Neuronal stem cell (in vitro differentiated cells): ENCODE results near the gene TRIM3.

Source experiments
- DNase-seq: peaks from one replicate; pipeline ENCODE4 v3.0.0-alpha.2; 2013; ENCODE audit warnings: low spot score
- H2AFZ ChIP-seq: one replicate; pipeline ENCODE4 v1.6.1; 2013; ENCODE audit warnings: mild to moderate bottlenecking, low read length, inconsistent platforms
- H2AK5ac ChIP-seq: 2 replicates; pipeline ENCODE4 v1.6.1; 2013; ENCODE audit warnings: low read depth, mild to moderate bottlenecking, inconsistent platforms, low read length, moderate library complexity, mixed read lengths
- H2BK120ac ChIP-seq: 2 replicates; pipeline ENCODE4 v1.6.1; 2013; ENCODE audit warnings: low read depth, mild to moderate bottlenecking, inconsistent platforms, low read length, moderate library complexity, mixed read lengths
- H2BK12ac ChIP-seq: one replicate; pipeline ENCODE4 v1.6.1; 2013; ENCODE audit warnings: low read length, inconsistent platforms
- H2BK15ac ChIP-seq: 2 replicates; pipeline ENCODE4 v1.6.1; 2013; ENCODE audit warnings: mild to moderate bottlenecking, low read length, inconsistent platforms, mixed read lengths
- H2BK5ac ChIP-seq: one replicate; pipeline ENCODE4 v1.6.1; 2013; ENCODE audit warnings: inconsistent platforms, mild to moderate bottlenecking, low read length, moderate library complexity
- H3K14ac ChIP-seq: one replicate; pipeline ENCODE4 v1.6.1; 2013; ENCODE audit warnings: low read length, inconsistent platforms
- H3K18ac ChIP-seq: 2 replicates; pipeline ENCODE4 v1.6.1; 2013; ENCODE audit warnings: low read length, inconsistent platforms
- H3K23ac ChIP-seq: 2 replicates; pipeline ENCODE4 v1.6.1; 2013; ENCODE audit warnings: low read depth, mild to moderate bottlenecking, mixed read lengths, low read length, inconsistent platforms; ENCODE audit not compliant: poor library complexity
- H3K27ac ChIP-seq: replicated peaks from 3 replicates; pipeline ENCODE4 v1.5.1; 2013; ENCODE audit warnings: low read length, inconsistent platforms
- H3K27me3 ChIP-seq, 3 experiments: 2 replicates each; pipeline ENCODE4 v1.6.1; 2013; ENCODE audit warnings: low read length in 3 of 3, mild to moderate bottlenecking in 2 of 3, inconsistent platforms in 1 of 3, low read depth in 1 of 3, mixed read lengths in 1 of 3, moderate library complexity in 1 of 3; ENCODE audit not compliant: control insufficient read depth in 3 of 3, insufficient read depth in 3 of 3
- H3K36me3 ChIP-seq, 2 donors: replicated peaks in 1 of 2; 2 replicates each; pipeline ENCODE4 v1.6.1; 2013; ENCODE audit warnings: low read length in 2 of 2; ENCODE audit not compliant: control insufficient read depth in 2 of 2, insufficient read depth in 2 of 2
- H3K4ac ChIP-seq: 2 replicates; pipeline ENCODE4 v1.6.1; 2013; ENCODE audit warnings: inconsistent platforms, mild to moderate bottlenecking, low read length, moderate library complexity
- H3K4me1 ChIP-seq, 2 donors: 1 replicate in 1 of 2; 2 replicates in 1 of 2; pipeline ENCODE4 v1.6.1; 2013; ENCODE audit warnings: low read length in 2 of 2, low read depth in 1 of 2; ENCODE audit not compliant: control insufficient read depth in 2 of 2, insufficient read depth in 1 of 2
- H3K4me2 ChIP-seq: one replicate; pipeline ENCODE4 v1.6.1; 2013; ENCODE audit warnings: mild to moderate bottlenecking, low read length, inconsistent platforms; ENCODE audit not compliant: insufficient read depth, poor library complexity, severe bottlenecking
- H3K4me3 ChIP-seq, 2 donors: 2 replicates each; pipeline ENCODE4 v1.5.1; 2013; ENCODE audit warnings: low read length in 2 of 2, mild to moderate bottlenecking in 2 of 2, inconsistent platforms in 1 of 2, moderate library complexity in 1 of 2
- H3K79me1 ChIP-seq: one replicate; pipeline ENCODE4 v1.6.1; 2013; ENCODE audit warnings: low read depth, mild to moderate bottlenecking, inconsistent platforms, low read length, moderate library complexity
- H3K9ac ChIP-seq: one replicate; pipeline ENCODE4 v1.6.1; 2013; ENCODE audit warnings: mild to moderate bottlenecking, low read depth, low read length, inconsistent platforms; ENCODE audit not compliant: poor library complexity
- H3K9me3 ChIP-seq, 2 donors: replicated peaks in 1 of 2; 2 replicates each; pipeline versions ENCODE3 to v1.6.1; 2013; ENCODE audit warnings: low read length in 2 of 2, mild to moderate bottlenecking in 2 of 2, inconsistent platforms in 1 of 2, low read depth in 1 of 2, mixed read lengths in 1 of 2, moderate library complexity in 1 of 2; ENCODE audit not compliant: control insufficient read depth in 2 of 2, insufficient read depth in 1 of 2
- H4K8ac ChIP-seq: one replicate; pipeline ENCODE4 v1.6.1; 2013; ENCODE audit warnings: low read depth, mild to moderate bottlenecking, inconsistent platforms, low read length, moderate library complexity
- H4K91ac ChIP-seq: one replicate; pipeline ENCODE4 v1.6.1; 2013; ENCODE audit warnings: low read length, low read depth, mild to moderate bottlenecking, inconsistent platforms; ENCODE audit not compliant: poor library complexity
- WGBS, 2 donors: extraction: QIAGEN DNeasy Blood & Tissue Kit; methylation state at CpG; one replicate each; pipeline ENCODE4 v1.1.7; 2013; ENCODE audit warnings: missing lambda C conversion rate in 2 of 2, mixed read lengths in 1 of 2; ENCODE audit not compliant: insufficient read length in 2 of 2, insufficient replicate concordance in 1 of 2; ENCODE audit errors: extremely low coverage in 2 of 2; 5-methylcytosine and 5-hydroxymethylcytosine counted together

TRIM3 gene

DNA sequence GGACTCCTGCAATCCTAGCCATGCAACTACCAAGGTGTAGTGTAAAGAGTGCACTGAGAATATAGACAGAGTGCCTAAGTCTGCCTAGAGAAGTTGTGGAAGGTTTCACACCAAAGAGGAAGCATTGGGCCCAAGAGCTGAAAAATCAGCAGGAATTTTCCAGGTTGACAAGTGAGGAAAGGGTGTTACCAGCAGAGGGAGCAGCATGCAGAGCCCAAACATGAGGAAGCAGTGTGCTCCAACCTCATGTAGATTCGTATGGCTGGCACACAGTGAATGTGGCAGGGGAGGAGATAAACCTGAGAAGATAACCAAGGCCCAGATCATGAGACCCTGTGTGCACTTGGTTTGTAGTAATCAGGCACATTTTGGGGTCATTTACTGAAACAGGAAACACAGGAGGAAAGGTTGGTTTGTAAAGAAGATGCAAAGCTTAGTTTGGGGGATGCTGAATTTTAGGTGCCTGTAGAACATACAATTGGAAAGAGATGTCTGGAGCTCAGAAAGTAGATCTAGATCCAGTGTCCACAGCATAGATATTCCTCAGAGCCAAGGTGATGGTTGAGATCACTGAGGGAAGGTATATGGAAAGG lies 34.7 kb downstream of the TRIM3 start:
- no peak overlapping the region for H4K8ac ChIP-seq
- no peak overlapping the region for H4K91ac ChIP-seq
- no peak overlapping the region for H2AK5ac ChIP-seq
- peak; percentile 15 for DNase-seq
- H3K4me1 ChIP-seq, result peaks cover 2% of the 10 kb centered on the region in 2 donors
- H2BK12ac ChIP-seq, result no peak overlapping the region
- no peaks in the 10 kb centered on the region for H3K9me3 ChIP-seq
- no peak overlapping the region for H3K4ac ChIP-seq
- WGBS, 2 donors, result no CpG with 5 or more reads among the region's 1 CpG
- H3K4me2 ChIP-seq, result no peak overlapping the region
- no peak overlapping the region for H3K27ac ChIP-seq
- H3K23ac ChIP-seq, result no peak overlapping the region
- no peak overlapping the region for H2BK15ac ChIP-seq
- no peak overlapping the region for H3K18ac ChIP-seq
- H3K4me3 ChIP-seq, result no peak overlapping the region
- H2BK5ac ChIP-seq, result no peak overlapping the region
- H3K36me3 ChIP-seq, result no peaks in the 10 kb centered on the region
- H2BK120ac ChIP-seq, result no peak overlapping the region
- H2AFZ ChIP-seq, result peak overlapping the region; percentile 5
- no peak overlapping the region for H3K14ac ChIP-seq
- no peaks in the 10 kb centered on the region for H3K27me3 ChIP-seq
- no peak overlapping the region for H3K9ac ChIP-seq
- no peaks in the 10 kb centered on the region for H3K79me1 ChIP-seq

DNA sequence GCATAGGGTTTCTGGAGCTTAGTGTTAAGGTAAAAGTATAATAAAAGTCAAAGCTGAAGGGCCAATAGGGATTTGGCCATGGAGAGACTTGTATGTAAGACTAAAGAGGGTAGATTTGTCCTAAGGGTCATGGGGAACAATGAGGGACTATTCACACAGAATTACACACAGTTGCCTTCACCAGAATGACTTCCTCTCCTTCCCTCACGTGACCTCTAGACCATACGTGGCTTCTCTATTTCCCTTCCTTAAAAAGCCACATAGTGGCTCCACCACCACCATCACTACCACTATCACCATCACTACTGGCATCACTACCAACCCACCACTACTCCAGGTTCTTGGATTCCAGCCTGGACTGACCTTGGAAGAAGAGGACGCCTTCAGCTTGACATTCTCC lies 35.7 kb downstream of the TRIM3 start:
- H3K23ac ChIP-seq, result no peak overlapping the region
- WGBS, 2 donors, result no CpG with 5 or more reads among the region's 3 CpGs

DNA sequence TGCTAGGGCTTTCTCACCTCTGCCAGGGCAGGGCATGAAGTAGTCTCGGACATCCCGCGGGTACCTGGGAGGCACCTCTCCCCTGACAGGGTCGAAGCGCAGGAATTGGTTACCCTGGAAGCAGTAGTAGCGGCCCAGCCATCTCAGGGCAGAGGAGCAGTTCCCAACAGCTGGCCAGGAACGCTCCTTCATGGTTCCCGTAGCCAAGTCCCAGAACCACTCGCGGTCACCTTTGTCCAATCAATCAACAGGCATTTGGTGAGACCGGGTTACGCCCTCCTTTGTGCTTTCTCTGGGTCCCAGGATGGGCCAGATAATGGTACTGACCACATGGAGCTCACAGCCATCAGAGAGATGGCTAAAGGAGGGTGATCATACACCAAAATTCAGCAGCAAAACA lies 36.3 kb downstream of the TRIM3 start:
- H3K14ac ChIP-seq, result no peak overlapping the region
- no peak overlapping the region for H2AFZ ChIP-seq
- H3K27ac ChIP-seq, result no peak overlapping the region
- H3K23ac ChIP-seq, result no peak overlapping the region
- H3K4me3 ChIP-seq, result no peak overlapping the region
- H3K9ac ChIP-seq, result no peak overlapping the region
- H2BK5ac ChIP-seq, result no peak overlapping the region
- no peak overlapping the region for H2AK5ac ChIP-seq
- H3K4me1 ChIP-seq, result peaks cover 2% of the 10 kb centered on the region in 2 donors
- no peak overlapping the region for H3K18ac ChIP-seq
- no peaks in the 10 kb centered on the region for H3K9me3 ChIP-seq
- no peak overlapping the region for H2BK12ac ChIP-seq
- no peak overlapping the region for H4K91ac ChIP-seq
- no peak overlapping the region for H4K8ac ChIP-seq
- no peak overlapping the region for H2BK15ac ChIP-seq
- H3K4ac ChIP-seq, result no peak overlapping the region
- H3K4me2 ChIP-seq, result no peak overlapping the region
- no peak overlapping the region for H2BK120ac ChIP-seq
- no peak for DNase-seq
- no CpG with 5 or more reads among the region's 12 CpGs for WGBS, 2 donors
- H3K27me3 ChIP-seq, result peaks cover 0 to 3% (median 0%) of the 10 kb centered on the region in 3 experiments
- H3K36me3 ChIP-seq, result no peaks in the 10 kb centered on the region
- H3K79me1 ChIP-seq, result no peaks in the 10 kb centered on the region

More for the DNA sequence above, 35.7 kb downstream of the TRIM3 start:
- Histone ChIP-seq H3K79me1 (no peaks in the 10 kb centered on the region), H3K27ac (no peak overlapping the region), H3K4me1 (peaks cover 2% of the 10 kb centered on the region in 2 donors), H3K4ac (no peak overlapping the region), H3K36me3 (no peaks in the 10 kb centered on the region), H4K91ac (no peak overlapping the region), H3K4me2 (no peak overlapping the region), H3K9me3 (no peaks in the 10 kb centered on the region), H2AFZ (no peak overlapping the region), H3K9ac (no peak overlapping the region), H4K8ac (no peak overlapping the region), H2BK12ac (no peak overlapping the region), H3K4me3 (no peak overlapping the region), H2BK120ac (no peak overlapping the region), H2BK15ac (no peak overlapping the region), H2AK5ac (no peak overlapping the region), H3K27me3 (peaks cover 0 to 2% (median 0%) of the 10 kb centered on the region in 3 experiments), H3K14ac (no peak overlapping the region), H2BK5ac (no peak overlapping the region), H3K18ac (no peak overlapping the region)
- DNase-seq, result no peak

- Histone ChIP-seq H3K36me3 (no peaks in the 10 kb centered on the region), H2BK120ac (no peak overlapping the region), H2AFZ (no peak overlapping the region), H3K23ac (no peak overlapping the region), H3K14ac (no peak overlapping the region), H3K9ac (no peak overlapping the region), H3K4me1 (peaks cover 2% of the 10 kb centered on the region in 2 donors), H3K4ac (no peak overlapping the region), H3K4me3 (no peak overlapping the region), H3K4me2 (no peak overlapping the region), H2BK12ac (no peak overlapping the region), H2AK5ac (no peak overlapping the region), H4K91ac (no peak overlapping the region), H3K9me3 (no peaks in the 10 kb centered on the region), H2BK5ac (no peak overlapping the region), H3K27me3 (peaks cover 0 to 11% (median 0%) of the 10 kb centered on the region in 3 experiments), H2BK15ac (no peak overlapping the region), H3K79me1 (no peaks in the 10 kb centered on the region), H3K18ac (no peak overlapping the region), H3K27ac (no peak overlapping the region), H4K8ac (no peak overlapping the region)
- DNase-seq, result no peak
- no CpG with 5 or more reads among the region's 5 CpGs for whole genome bisulfite sequencing, 2 donors
Measured at GRCh38 chr11:6433998-6434660, 39.6 kb downstream of the TRIM3 start.
